DOHH2 (cell line): ENCODE data around the gene SYNDIG1.

ENCODE experiments used
- H3F3A ChIP-seq: fragments of 200-600 bp; sonication (generic), shearing (Covaris generic); 2 replicates; pipeline ENCODE4 v1.6.0; 2016; ENCODE audit warnings: antibody characterized with exemption, mild to moderate bottlenecking; ENCODE audit not compliant: control insufficient read depth, insufficient read depth
- H3K27ac ChIP-seq: fragments of 200-600 bp; sonication (generic); 2 replicates; pipeline ENCODE4 v1.5.1; 2014; ENCODE audit warnings: low read depth, mild to moderate bottlenecking, low read length, moderate library complexity
- H3K27me3 ChIP-seq: fragments of 200-600 bp; sonication (generic); 2 replicates; pipeline ENCODE4 v1.6.1; 2014; ENCODE audit warnings: mild to moderate bottlenecking, low read length, mixed read lengths; ENCODE audit not compliant: control insufficient read depth
- H3K36me3 ChIP-seq: fragments of 200-600 bp; sonication (generic); 2 replicates; pipeline ENCODE4 v1.6.1; 2014; ENCODE audit warnings: mild to moderate bottlenecking, low read length, moderate library complexity, mixed read lengths; ENCODE audit not compliant: control insufficient read depth
- H3K4me1 ChIP-seq: fragments of 200-600 bp; sonication (generic); 2 replicates; pipeline ENCODE4 v1.6.1; 2014; ENCODE audit warnings: mild to moderate bottlenecking, low read length, mixed read lengths; ENCODE audit not compliant: control insufficient read depth
- H3K4me2 ChIP-seq: fragments of 200-600 bp; sonication (generic); 2 replicates; pipeline ENCODE4 v1.6.0; 2014; ENCODE audit warnings: mild to moderate bottlenecking, low read length, moderate library complexity
- H3K4me3 ChIP-seq: fragments of 200-600 bp; sonication (generic); 2 replicates; pipeline ENCODE4 v1.5.1; 2014; ENCODE audit warnings: mild to moderate bottlenecking, low read length, mixed read lengths
- H3K79me2 ChIP-seq: fragments of 200-600 bp; sonication (generic); 2 replicates; pipeline ENCODE4 v1.6.1; 2014; ENCODE audit warnings: mild to moderate bottlenecking, low read length, mixed read lengths; ENCODE audit not compliant: control insufficient read depth
- H3K9me2 ChIP-seq: fragments of 200-600 bp; sonication (generic); replicated peaks from 2 replicates; pipeline ENCODE4 v1.6.1; 2014; ENCODE audit warnings: mild to moderate bottlenecking, low read length, mixed read lengths; ENCODE audit not compliant: control insufficient read depth
- H3K9me3 ChIP-seq: fragments of 200-600 bp; sonication (generic); 2 replicates; pipeline ENCODE4 v1.6.1; 2014; ENCODE audit warnings: antibody characterized with exemption, low read length, mixed read lengths; ENCODE audit not compliant: control insufficient read depth, insufficient read depth
- H4K20me1 ChIP-seq: fragments of 200-600 bp; sonication (generic); 2 replicates; pipeline ENCODE4 v1.6.0; 2014; ENCODE audit warnings: low read depth, mild to moderate bottlenecking, antibody characterized with exemption, low read length, moderate library complexity; ENCODE audit not compliant: control insufficient read depth, insufficient read depth
- CTCF ChIP-seq: fragments of 200-600 bp; sonication (generic); IDR thresholded peaks from one replicate; pipeline ENCODE4 v1.5.1; 2014; ENCODE audit warnings: antibody characterized with exemption, mild to moderate bottlenecking, low read depth, low read length; ENCODE audit not compliant: poor library complexity, severe bottlenecking
- EZH2phosphoT487 ChIP-seq: fragments of 200-600 bp; sonication (generic); IDR thresholded peaks from 2 replicates; pipeline ENCODE4 v1.6.1; 2017; ENCODE audit warnings: borderline replicate concordance, mild to moderate bottlenecking, antibody characterized with exemption, low read length, moderate library complexity, mixed read lengths

SYNDIG1 gene

GRCh38 chr20:24649787-24650490, 180.5 kb downstream of the SYNDIG1 start:
- no peaks in the 10 kb centered on the region for H3F3A ChIP-seq
- no peaks in the 10 kb centered on the region for H4K20me1 ChIP-seq
- H3K36me3 ChIP-seq, result no peaks in the 10 kb centered on the region
- H3K4me1 ChIP-seq, result peaks cover 13% of the 10 kb centered on the region
- no peak overlapping the region for H3K27ac ChIP-seq
- TF ChIP-seq EZH2phosphoT487 (no peak), CTCF (no peak)
- peaks cover 9% of the 10 kb centered on the region; the same call in 1 of the 2 replicates for H3K27me3 ChIP-seq
- H3K4me2 ChIP-seq, result no peak overlapping the region
- no peaks in the 10 kb centered on the region for H3K9me3 ChIP-seq
- H3K79me2 ChIP-seq, result no peaks in the 10 kb centered on the region
- no peaks in the 10 kb centered on the region for H3K9me2 ChIP-seq
- no peak overlapping the region for H3K4me3 ChIP-seq

- Histone ChIP-seq H3K4me1 (peaks cover 13% of the 10 kb centered on the region), H3K27ac (no peak overlapping the region), H3K79me2 (no peaks in the 10 kb centered on the region), H3K4me2 (no peak overlapping the region), H3K9me3 (no peaks in the 10 kb centered on the region), H3F3A (no peaks in the 10 kb centered on the region), H3K27me3 (peaks cover 9% of the 10 kb centered on the region; the same call in 1 of the 2 replicates), H3K9me2 (no peaks in the 10 kb centered on the region), H3K36me3 (no peaks in the 10 kb centered on the region), H4K20me1 (no peaks in the 10 kb centered on the region), H3K4me3 (no peak overlapping the region)
- TF ChIP-seq CTCF (no peak), EZH2phosphoT487 (no peak)
These were observed 181.9 kb downstream of the SYNDIG1 start for GRCh38 chr20:24651171-24651975.

- no peak overlapping the region for H3K27ac ChIP-seq
- no peak overlapping the region for H3K4me2 ChIP-seq
- no peaks in the 10 kb centered on the region for H3K9me2 ChIP-seq
- no peaks in the 10 kb centered on the region for H4K20me1 ChIP-seq
- H3K9me3 ChIP-seq, result no peaks in the 10 kb centered on the region
- H3K4me3 ChIP-seq, result no peak overlapping the region
- no peaks in the 10 kb centered on the region for H3K79me2 ChIP-seq
- H3F3A ChIP-seq, result no peaks in the 10 kb centered on the region
- H3K36me3 ChIP-seq, result no peaks in the 10 kb centered on the region
- H3K4me1 ChIP-seq, result peaks cover 13% of the 10 kb centered on the region
- H3K27me3 ChIP-seq, result peaks cover 9% of the 10 kb centered on the region; the same call in 1 of the 2 replicates
- TF ChIP-seq CTCF, result no peak
- no peak for TF ChIP-seq EZH2phosphoT487
These were observed 182.5 kb downstream of the SYNDIG1 start for GRCh38 chr20:24651976-24652345.
